Measurements from ENCODE around the gene NKX2-1.

The NKX2-1 gene

DNA sequence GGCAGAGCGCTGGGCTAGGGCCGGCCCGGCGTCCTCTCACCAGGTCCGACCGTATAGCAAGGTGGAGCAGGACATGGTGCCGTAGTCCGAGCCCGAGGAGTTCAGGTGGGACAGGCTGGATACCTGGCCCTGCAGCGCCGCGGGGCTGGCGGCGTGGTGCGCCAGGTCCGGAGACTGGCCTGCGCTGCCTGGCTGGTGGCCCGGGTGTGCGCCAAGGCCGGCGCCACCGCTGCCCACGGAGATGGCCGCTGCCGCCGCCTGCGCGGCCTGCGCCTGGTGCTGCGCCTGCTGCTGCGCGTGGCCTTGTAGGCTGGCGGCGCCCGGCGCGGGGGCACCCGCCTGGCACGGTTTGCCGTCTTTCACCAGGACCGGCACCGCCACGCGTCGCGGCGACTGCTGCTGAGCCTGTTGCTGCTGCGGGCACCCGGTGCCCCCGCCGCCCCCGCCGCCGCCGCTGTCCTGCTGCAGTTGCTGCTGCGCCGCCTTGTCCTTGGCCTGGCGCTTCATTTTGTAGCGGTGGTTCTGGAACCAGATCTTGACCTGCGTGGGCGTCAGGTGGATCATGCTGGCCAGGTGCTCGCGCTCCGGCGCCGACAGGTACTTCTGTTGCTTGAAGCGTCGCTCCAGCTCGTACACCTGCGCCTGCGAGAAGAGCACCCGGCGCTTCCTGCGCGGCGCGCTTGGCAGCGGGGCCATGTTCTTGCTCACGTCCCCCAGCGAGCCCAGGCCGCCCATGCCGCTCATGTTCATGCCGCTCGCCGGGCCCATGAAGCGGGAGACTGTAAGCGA lies 2.6 kb downstream of the NKX2-1 start:
- no peak overlapping the region for H3K4me3 ChIP-seq (ENCODE audit: low read depth, low read length)
- DNase-seq (ENCODE audit: low read depth): no peak
- TF ChIP-seq, protein P1, sequence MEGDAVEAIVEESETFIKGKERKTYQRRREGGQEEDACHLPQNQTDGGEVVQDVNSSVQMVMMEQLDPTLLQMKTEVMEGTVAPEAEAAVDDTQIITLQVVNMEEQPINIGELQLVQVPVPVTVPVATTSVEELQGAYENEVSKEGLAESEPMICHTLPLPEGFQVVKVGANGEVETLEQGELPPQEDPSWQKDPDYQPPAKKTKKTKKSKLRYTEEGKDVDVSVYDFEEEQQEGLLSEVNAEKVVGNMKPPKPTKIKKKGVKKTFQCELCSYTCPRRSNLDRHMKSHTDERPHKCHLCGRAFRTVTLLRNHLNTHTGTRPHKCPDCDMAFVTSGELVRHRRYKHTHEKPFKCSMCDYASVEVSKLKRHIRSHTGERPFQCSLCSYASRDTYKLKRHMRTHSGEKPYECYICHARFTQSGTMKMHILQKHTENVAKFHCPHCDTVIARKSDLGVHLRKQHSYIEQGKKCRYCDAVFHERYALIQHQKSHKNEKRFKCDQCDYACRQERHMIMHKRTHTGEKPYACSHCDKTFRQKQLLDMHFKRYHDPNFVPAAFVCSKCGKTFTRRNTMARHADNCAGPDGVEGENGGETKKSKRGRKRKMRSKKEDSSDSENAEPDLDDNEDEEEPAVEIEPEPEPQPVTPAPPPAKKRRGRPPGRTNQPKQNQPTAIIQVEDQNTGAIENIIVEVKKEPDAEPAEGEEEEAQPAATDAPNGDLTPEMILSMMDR (IDR thresholded peaks at IDR 0.05; ENCODE audit: insufficient read depth, low read depth, low read length, missing control alignments): no peak

DNA sequence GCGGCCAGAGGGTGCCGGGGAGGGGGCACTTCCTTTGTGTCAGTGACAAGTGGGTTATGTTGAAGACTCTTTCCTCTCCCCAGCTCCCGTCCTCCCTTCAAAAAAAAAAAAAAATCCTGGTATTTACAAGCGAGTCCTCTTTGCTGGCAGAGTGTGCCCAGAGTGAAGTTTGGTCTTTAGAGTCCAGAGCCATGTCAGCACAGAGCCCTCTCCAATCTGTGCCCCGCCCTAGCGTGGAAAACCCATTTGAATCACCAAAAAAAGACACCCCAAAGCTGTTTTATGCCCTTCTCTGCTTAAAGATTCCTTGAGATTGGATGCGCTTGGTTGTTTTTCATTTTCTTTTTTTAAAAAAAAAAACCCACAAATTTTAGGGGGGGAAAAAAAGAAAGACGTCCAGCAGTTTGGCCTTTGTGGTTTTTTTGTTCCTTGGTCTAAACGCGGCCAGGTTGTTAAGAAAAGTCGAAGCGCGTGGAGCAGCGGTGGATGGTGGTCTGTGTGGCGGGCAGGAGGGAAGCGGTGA lies 3.3 kb downstream of the NKX2-1 start:
- H3K4me3 ChIP-seq (ENCODE audit: low read depth, low read length): no peak overlapping the region
- DNase-seq (ENCODE audit: low read depth): no peak
- TF ChIP-seq, protein P1 (IDR thresholded peaks at IDR 0.05; ENCODE audit: insufficient read depth, low read depth, low read length, missing control alignments): no peak

DNA sequence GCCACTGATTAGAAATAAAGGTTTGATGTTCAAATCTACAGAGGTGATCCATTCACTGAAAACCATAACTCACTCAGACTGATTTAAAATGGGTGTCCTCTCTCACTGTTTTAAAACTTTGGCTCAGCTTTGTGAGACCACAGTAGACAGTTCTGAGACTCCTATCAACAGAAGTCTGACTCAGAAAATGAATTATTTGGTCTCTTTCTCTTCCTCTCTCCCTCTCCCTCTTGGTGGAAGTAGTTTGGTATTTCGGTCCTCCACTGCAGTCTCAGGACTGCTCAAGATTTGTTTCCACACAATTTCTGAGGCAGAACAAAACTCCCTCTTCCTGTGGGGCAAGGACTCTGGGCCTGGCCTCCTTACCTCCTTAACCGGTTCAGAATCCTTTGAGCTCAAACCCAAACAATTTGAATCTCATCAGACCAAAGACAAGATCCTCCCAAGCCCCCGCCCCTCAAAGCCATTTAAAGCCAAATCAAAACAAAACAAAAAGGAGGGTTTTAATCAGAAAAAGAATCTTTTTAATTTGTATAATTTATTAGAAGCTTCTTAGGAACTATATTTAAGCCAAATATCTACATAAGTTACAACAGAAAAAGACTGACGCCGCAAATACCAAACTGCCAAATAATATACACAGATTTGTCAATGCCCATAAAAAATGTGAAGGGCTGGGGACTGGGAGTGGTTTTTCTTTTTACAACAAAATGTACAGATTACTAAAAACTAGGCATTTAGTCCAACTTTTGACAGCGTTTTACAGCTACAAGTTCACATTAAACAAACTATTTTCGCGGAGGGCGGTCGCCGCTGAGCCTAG lies 3.9 kb downstream of the NKX2-1 start:
- DNase-seq (ENCODE audit: low read depth): no peak
- TF ChIP-seq, protein P1 (IDR thresholded peaks at IDR 0.05; ENCODE audit: insufficient read depth, low read depth, low read length, missing control alignments): no peak

GRCh38 chr14:36515105-36515593 lies 4.9 kb downstream of the NKX2-1 start:
- DNase-seq (ENCODE audit: low read depth): no peak
- TF ChIP-seq, protein P1 (IDR thresholded peaks at IDR 0.05; ENCODE audit: insufficient read depth, low read depth, low read length, missing control alignments): no peak
- H3K4me3 ChIP-seq (ENCODE audit: low read depth, low read length): no peak overlapping the region

More for the DNA sequence above, 3.9 kb downstream of the NKX2-1 start:
- no peak overlapping the region for H3K4me3 ChIP-seq (ENCODE audit: low read depth, low read length)

GRCh38 chr14:36514278-36515104 lies 5.5 kb downstream of the NKX2-1 start:
- no peak overlapping the region for H3K4me3 ChIP-seq (ENCODE audit: low read depth, low read length)
- TF ChIP-seq, protein P1 (IDR thresholded peaks at IDR 0.05; ENCODE audit: insufficient read depth, low read depth, low read length, missing control alignments): no peak
- DNase-seq (ENCODE audit: low read depth): no peak
